Endothelial cell of umbilical vein (primary cell): ENCODE measurements around the gene PRKACB. TPM values are rescaled to one million over a fixed set of nuclear protein-coding genes. Genes with fewer than 3 reads are reported as not detected.

Experiments
- BruUV-seq: library from RNA; stranded (reverse); fragments of 400-500 nt; replicated peaks from 2 replicates; lab custom pipeline; 2021; lab: Mats Ljungman, UMichigan
- CTCF ChIA-PET: fragments of 300-600, 350-600 bp; sonication (Branson Sonifier 250); formaldehyde crosslinking; loops from one replicate; lab custom pipeline; 2021; ENCODE audit warnings: antibody characterized with exemption, inconsistent platforms; lab: Charles Lee
- POLR2A ChIA-PET: fragments of 300-600, 350-600 bp; sonication (Branson Sonifier 250); formaldehyde crosslinking; loops from one replicate; lab custom pipeline; 2021; ENCODE audit warnings: antibody characterized with exemption, inconsistent platforms; lab: Charles Lee
- DNase-seq: peaks from one replicate; pipeline ENCODE4 v3.0.0-alpha.2; 2011; ENCODE audit warnings: low read depth, low spot score
- FAIRE-seq: peaks from 2 replicates; lab custom pipeline; 2011; peaks lifted over from hg19 to GRCh38; lab: Jason Lieb, UNC
- H2AFZ ChIP-seq: 2 replicates; pipeline ENCODE4 v1.6.0; 2012; ENCODE audit warnings: low read depth, low read length, control low read depth, inconsistent platforms
- H3K27ac ChIP-seq: 2 replicates; pipeline ENCODE4 v1.5.1; 2011; ENCODE audit warnings: low read depth, mild to moderate bottlenecking, control low read depth, low read length, moderate library complexity; ENCODE audit not compliant: insufficient read depth
- H3K27me3 ChIP-seq, 2 experiments: 2 replicates each; pipeline versions ENCODE4 v1.6.0 to v1.6.1; 2011; ENCODE audit warnings: low read length in 2 of 2, mixed read lengths in 1 of 2; ENCODE audit not compliant: control insufficient read depth in 2 of 2, insufficient read depth in 2 of 2
- H3K36me3 ChIP-seq, 2 experiments: 2 replicates in 1 of 2; 3 replicates in 1 of 2; pipeline ENCODE4 v1.5.1; 2011; ENCODE audit warnings: low read length in 2 of 2, mild to moderate bottlenecking in 1 of 2, moderate library complexity in 1 of 2; ENCODE audit not compliant: control insufficient read depth in 2 of 2, insufficient read depth in 2 of 2; ENCODE audit errors: extremely low read depth in 1 of 2
- H3K4me1 ChIP-seq: 3 replicates; pipeline ENCODE4 v1.5.1; 2011; ENCODE audit warnings: mild to moderate bottlenecking, low read length; ENCODE audit not compliant: control insufficient read depth, insufficient read depth; ENCODE audit errors: extremely low read depth
- H3K4me2 ChIP-seq: 2 replicates; pipeline ENCODE4 v1.6.1; 2011; ENCODE audit warnings: low read length, control low read depth, mixed read lengths; ENCODE audit not compliant: insufficient read depth
- H3K4me3 ChIP-seq, 3 experiments: fragments of 200-600 bp in 1 of 3; sonication (generic), shearing (Covaris generic) in 1 of 3; replicated peaks in 1 of 3; 2 replicates each; pipeline ENCODE4 v1.5.1; 2011 to 2016; ENCODE audit warnings: control low read depth in 3 of 3, low read length in 3 of 3, mild to moderate bottlenecking in 2 of 3, inconsistent platforms in 1 of 3, low read depth in 1 of 3, moderate library complexity in 1 of 3; ENCODE audit not compliant: insufficient read depth in 1 of 3
- H3K79me2 ChIP-seq: 2 replicates; pipeline ENCODE4 v1.6.0; 2012; ENCODE audit warnings: low read length, inconsistent platforms; ENCODE audit not compliant: control insufficient read depth, insufficient read depth
- H3K9ac ChIP-seq: replicated peaks from 2 replicates; pipeline ENCODE3; 2011; ENCODE audit warnings: low read length, control low read depth; ENCODE audit not compliant: insufficient read depth; ENCODE audit errors: extremely low read depth
- H3K9me1 ChIP-seq: replicated peaks from 3 replicates; pipeline ENCODE4 v1.6.0; 2011; ENCODE audit warnings: mild to moderate bottlenecking, low read length; ENCODE audit not compliant: control insufficient read depth, insufficient read depth; ENCODE audit errors: extremely low read depth
- H3K9me3 ChIP-seq: replicated peaks from 2 replicates; pipeline ENCODE4 v1.5.1; 2012; ENCODE audit warnings: low read length, inconsistent platforms; ENCODE audit not compliant: control insufficient read depth, insufficient read depth
- H4K20me1 ChIP-seq: replicated peaks from 2 replicates; pipeline ENCODE3; 2011; ENCODE audit warnings: mild to moderate bottlenecking, low read length; ENCODE audit not compliant: control insufficient read depth, insufficient read depth; ENCODE audit errors: extremely low read depth
- CTCF ChIP-seq, 2 donors: IDR thresholded peaks; 1 replicate in 1 of 2; 2 replicates in 1 of 2; pipeline ENCODE4 v1.5.1; 2011; ENCODE audit warnings: low read length in 2 of 2, mild to moderate bottlenecking in 2 of 2, moderate library complexity in 2 of 2, control low read depth in 1 of 2, inconsistent platforms in 1 of 2, low read depth in 1 of 2; ENCODE audit not compliant: insufficient read depth in 1 of 2; ENCODE audit errors: extremely low read depth in 1 of 2
- EZH2 ChIP-seq: IDR thresholded peaks from 2 replicates; pipeline ENCODE4 v1.6.1; 2012; ENCODE audit warnings: borderline replicate concordance, low read depth, mild to moderate bottlenecking, moderate library complexity, low read length, inconsistent platforms; ENCODE audit not compliant: severe bottlenecking
- FOS ChIP-seq: IDR thresholded peaks from 2 replicates; pipeline ENCODE4 v1.6.1; 2011; ENCODE audit warnings: mild to moderate bottlenecking, low read length, moderate library complexity, borderline replicate concordance; ENCODE audit not compliant: insufficient read depth
- GATA2 ChIP-seq: IDR thresholded peaks from 2 replicates; pipeline ENCODE4 v1.7.0; 2011; ENCODE audit warnings: low read depth, mild to moderate bottlenecking, moderate library complexity, mixed read lengths, low read length; ENCODE audit not compliant: insufficient read length, insufficient read depth
- JUN ChIP-seq: IDR thresholded peaks from 2 replicates; pipeline ENCODE4 v1.6.1; 2011; ENCODE audit warnings: borderline replicate concordance, low read depth; ENCODE audit not compliant: insufficient read length, insufficient read depth
- MAX ChIP-seq: IDR thresholded peaks from 2 replicates; pipeline ENCODE4 v1.6.1; 2011; ENCODE audit not compliant: insufficient read depth, insufficient read length
- MYC ChIP-seq: IDR thresholded peaks from one replicate; pipeline ENCODE4 v1.6.1; 2011; ENCODE audit warnings: mild to moderate bottlenecking, low read depth, low read length
- POLR2A ChIP-seq: IDR thresholded peaks from 2 replicates; pipeline ENCODE4 v1.6.1; 2012; ENCODE audit warnings: low read depth, mild to moderate bottlenecking, control low read depth, low read length
- POLR2AphosphoS5 ChIP-seq: IDR thresholded peaks from 2 replicates; pipeline ENCODE4 v1.6.1; 2012; ENCODE audit warnings: low read depth, mild to moderate bottlenecking, control low read depth, low read length, moderate library complexity; ENCODE audit not compliant: insufficient read depth
- dilution Hi-C: fragments of 300-500 bp; cut with MboI; formaldehyde crosslinking; loops from one replicate; pipeline ENCODE4 v1.15.0; 2019; ENCODE audit warnings: low sequenced_read_pairs; ENCODE audit not compliant: extremely low pct_ligation_motif_present
- intact Hi-C: fragments of 100-400 bp; cut with micrococcal nuclease; formaldehyde crosslinking; loops from one replicate; pipeline ENCODE4 v1.10.0; 2022
- polyA plus RNA-seq, 4 experiments: library from polyadenylated mRNA; depleted of rRNA in 3 of 4; stranded (reverse) in 3 of 4; unstranded in 1 of 4; fragments of >200 nt; gene quantifications; 2 replicates each; pipeline versions ENCODE4 v1.2.1 to v1.2.3, GENCODE V29; 2011 to 2012; ENCODE audit warnings: missing spikeins in 1 of 4
- total RNA-seq: library from RNA; stranded (reverse); gene quantifications from 2 replicates; pipeline ENCODE4 v1.2.3, GENCODE V29; 2021

Gene PRKACB
- total and polyA plus RNA-seq, 2 donors (not counting 3 experiments of a cell fraction or from before 2014, with no cell fraction given) = 19.1 to 77.5 TPM

- Histone ChIP-seq H3K4me2 (no peak overlapping the region), H3K4me1 (no peaks in the 10 kb centered on the region), H4K20me1 (no peaks in the 10 kb centered on the region), H3K9me1 (no peaks in the 10 kb centered on the region), H3K9ac (no peak overlapping the region), H3K27ac (no peak overlapping the region), H3K4me3 (no peak overlapping the region), H3K79me2 (no peaks in the 10 kb centered on the region), H3K27me3 (no peaks in the 10 kb centered on the region), H3K9me3 (no peaks in the 10 kb centered on the region), H3K36me3 (no peaks in the 10 kb centered on the region), H2AFZ (no peak overlapping the region)
- CTCF ChIA-PET = interaction anchor here (0.6 kb wide), 1 partner anchor 278 kb away, joined by 3 read pairs; no protein-coding TSS in a partner anchor
- DNase-seq (no peak), FAIRE-seq (no peak)
- dilution Hi-C loops = no loop called here
- BruUV-seq = no TSS peak
- TF ChIP-seq POLR2AphosphoS5 = no peak
- TF ChIP-seq GATA2 = no peak
- TF ChIP-seq MAX = no peak
- TF ChIP-seq POLR2A = no peak
- no peak for TF ChIP-seq JUN
- TF ChIP-seq EZH2 = no peak
- TF ChIP-seq FOS = no peak
- no peak for TF ChIP-seq CTCF (IDR thresholded peaks at IDR 0.05; ENCODE audit: extremely low read depth in 1 of 2, insufficient read depth in 1 of 2, low read depth in 1 of 2, low read length in 2 of 2)
- TF ChIP-seq MYC = no peak
- intact Hi-C loops = no loop called here
- POLR2A ChIA-PET = no interaction called here
Observed at GRCh38 chr1:84259989-84260388, 115.9 kb downstream of the PRKACB start.
